GM18868 (cell line): ENCODE data around the gene MGLL.

ENCODE experiments used
- ATAC-seq: cut with Tn5 transposase; IDR thresholded peaks from one replicate; pipeline ENCODE4 v1.9.1; 2021; ENCODE audit warnings: mild to moderate bottlenecking, moderate library complexity; ENCODE audit not compliant: unreplicated experiment

MGLL gene

GRCh38 chr3:127744875-127745274, 77.4 kb downstream of the MGLL start:
- ATAC-seq = no peak

DNA sequence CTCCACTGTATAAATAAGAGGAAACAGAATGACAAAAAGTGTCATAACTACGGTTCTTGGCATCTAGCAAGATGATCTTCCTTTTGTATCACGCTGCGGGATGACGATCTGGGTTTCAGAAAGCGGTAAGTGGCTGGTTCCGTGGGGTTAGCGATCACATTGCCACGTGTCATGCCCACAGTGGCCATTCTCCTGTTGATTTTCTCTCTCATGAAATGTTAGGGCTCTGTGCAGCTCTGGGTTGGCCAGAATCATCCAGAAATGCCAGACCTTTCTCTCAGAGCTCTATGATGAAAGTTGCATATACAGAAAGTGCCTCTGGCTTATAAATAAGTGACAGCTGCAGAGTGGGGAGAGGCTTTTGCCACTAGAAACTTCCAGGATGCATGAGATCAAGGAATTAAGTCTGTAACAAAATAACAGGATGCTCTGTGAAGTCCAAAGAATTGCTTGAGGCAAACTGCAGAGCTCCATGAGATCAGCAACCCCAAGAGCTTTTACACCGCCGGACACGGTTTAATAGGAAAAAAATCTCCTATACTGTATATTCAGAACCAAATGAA, 78.0 kb downstream of the MGLL start:
- ATAC-seq = no peak

DNA sequence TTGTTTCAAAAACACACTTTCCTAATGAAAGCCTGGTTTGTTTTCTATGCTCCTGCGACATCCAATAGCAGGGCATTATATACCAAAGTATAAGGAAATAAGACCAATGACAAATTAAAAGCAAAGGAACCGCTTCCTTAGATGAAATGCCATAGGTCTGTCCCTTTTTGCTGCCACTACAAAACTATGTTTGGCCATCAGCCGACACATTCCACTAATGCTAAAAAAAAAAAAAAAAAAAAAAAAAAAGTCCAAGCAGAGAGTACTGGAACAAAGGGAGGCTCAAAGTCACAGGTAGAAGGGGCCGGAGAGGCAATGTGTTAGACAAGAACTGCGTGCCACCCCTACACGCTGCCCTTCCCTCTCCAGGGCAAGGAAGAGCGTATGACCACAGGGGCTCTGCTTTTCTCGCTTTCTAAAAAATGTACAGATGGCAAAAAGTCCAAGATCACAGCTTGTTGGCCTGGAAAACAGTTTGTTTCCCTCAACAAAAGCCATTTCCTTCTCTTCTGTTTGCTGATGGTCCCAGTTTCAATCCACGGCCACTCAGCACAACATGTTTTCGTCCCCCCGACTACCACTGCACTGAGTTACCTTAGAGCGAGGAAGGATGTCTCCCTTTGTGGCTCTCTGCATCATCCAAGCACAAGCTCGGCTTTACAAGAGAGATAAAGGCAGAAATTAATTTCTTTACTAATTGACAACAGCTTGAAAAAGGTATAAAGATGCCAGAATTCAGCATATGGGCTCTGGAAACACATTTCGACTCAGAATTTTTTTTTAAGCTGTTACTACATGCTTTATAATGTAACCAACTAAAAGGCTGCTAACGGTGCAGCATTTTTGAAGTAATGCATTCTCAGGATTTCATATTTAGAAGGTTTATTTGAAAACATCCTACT, 78.7 kb downstream of the MGLL start:
- no peak for ATAC-seq

- no peak for ATAC-seq
These were observed 79.7 kb downstream of the MGLL start for GRCh38 chr3:127742580-127742979.

DNA sequence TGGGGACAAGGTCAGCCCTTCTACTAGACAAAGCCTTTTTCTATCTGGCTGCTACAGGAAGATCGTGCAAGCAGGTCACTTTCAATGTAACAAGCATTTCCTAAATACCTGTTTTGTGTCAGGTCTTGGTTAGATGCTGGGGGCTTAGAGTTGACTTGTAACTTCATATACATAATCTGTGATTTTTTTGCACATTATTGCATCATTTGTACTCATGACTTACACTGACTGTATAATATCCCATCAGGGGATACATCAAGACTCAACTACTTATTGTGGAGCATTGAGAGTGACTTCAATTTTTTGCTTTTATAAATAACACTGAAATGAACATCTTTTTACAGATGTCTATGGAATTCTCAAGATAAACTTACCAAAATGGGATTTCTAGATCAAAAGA, 80.6 kb downstream of the MGLL start:
- ATAC-seq = no peak

DNA sequence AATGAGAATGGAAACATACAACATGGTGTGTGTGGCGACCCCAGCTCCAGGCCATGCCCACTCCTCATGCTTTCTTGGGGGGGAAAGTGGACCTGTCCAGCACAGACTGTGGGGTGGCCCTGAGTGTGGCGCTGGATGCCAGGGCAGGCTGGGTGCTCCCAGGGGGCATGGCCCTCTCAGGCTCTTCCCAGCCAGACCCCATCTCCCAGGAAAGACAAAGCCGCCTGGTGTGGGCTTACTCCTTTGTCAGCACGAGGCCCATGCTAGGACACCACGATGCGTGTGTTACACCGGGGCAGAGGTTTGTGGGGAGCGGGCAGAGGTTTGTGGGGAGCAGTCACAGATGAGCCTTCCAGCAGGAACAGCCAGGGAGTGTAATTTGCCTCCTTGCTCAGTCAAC, 81.1 kb downstream of the MGLL start:
- ATAC-seq = no peak

DNA sequence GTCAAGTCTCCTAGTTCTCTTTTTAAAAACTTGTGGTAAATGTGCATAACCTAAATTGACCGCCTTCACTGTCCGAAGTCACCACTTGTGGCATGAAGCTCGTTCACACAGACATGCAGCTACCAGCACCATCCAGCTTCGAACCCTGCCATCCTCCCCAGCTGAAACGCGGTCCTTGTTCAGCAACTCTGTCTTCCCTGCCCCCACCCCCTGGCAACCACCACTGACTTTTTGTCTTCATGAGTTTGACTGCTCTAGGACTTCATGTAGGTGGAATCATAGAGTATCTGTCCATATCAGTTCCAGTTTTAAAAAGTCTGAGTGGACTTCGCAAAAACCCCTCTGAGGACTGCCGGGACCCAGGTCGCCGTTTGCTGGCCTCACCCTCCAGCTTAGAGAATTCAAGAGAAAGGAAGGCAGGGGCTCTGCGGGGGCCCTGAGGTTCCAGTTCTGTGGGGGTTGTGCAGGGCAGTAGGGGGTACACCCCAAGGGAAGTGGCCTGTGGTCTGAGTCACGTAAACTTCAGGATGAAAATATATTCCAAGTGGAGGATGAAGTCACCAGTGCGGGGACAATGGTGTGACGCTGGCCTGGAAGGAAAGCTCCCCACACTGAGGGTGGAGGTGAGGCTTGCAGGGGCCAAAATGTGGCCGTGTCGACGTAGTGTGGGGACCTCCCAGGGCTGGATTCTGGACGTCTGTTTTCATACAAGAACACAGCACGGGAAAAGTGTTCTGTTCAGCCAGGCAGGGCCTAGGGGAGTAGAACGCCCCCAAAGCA, 82.0 kb downstream of the MGLL start:
- no peak for ATAC-seq

- ATAC-seq = no peak
These were observed 82.8 kb downstream of the MGLL start for GRCh38 chr3:127739347-127740135.

DNA sequence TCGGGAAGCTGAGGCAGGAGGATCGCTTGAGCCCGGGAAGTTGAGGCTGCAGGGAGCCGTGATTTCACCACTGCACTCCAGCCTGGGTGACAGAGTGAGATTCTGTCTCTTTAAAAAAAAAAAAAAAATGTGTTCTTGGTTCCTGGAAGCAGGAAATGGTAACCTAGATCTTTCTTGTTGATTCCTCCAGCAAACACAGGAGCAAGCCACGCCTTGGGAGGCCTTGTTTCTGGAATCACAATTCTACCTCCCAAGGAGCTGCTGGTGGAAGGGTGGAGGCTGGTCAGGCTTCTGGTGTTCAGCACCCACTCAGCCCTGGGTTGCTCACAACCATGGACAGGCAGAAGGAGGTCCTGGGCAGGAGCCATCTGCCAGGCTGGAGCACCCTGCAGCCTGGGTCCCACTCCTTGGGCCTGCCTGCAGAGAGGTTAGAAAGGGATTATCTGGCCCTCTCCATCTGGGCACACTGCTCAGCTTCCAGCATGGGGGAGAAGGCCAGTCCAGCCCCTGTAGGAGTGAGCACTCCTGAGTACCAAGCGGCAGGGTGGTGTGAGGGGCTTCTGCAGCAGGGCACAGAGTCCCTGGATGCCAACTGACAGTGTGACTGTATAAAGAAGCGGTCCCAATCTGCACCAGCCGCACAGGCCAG, 84.0 kb downstream of the MGLL start:
- no peak for ATAC-seq

- no peak for ATAC-seq
These were observed 85.3 kb downstream of the MGLL start for GRCh38 chr3:127736801-127737539.

DNA sequence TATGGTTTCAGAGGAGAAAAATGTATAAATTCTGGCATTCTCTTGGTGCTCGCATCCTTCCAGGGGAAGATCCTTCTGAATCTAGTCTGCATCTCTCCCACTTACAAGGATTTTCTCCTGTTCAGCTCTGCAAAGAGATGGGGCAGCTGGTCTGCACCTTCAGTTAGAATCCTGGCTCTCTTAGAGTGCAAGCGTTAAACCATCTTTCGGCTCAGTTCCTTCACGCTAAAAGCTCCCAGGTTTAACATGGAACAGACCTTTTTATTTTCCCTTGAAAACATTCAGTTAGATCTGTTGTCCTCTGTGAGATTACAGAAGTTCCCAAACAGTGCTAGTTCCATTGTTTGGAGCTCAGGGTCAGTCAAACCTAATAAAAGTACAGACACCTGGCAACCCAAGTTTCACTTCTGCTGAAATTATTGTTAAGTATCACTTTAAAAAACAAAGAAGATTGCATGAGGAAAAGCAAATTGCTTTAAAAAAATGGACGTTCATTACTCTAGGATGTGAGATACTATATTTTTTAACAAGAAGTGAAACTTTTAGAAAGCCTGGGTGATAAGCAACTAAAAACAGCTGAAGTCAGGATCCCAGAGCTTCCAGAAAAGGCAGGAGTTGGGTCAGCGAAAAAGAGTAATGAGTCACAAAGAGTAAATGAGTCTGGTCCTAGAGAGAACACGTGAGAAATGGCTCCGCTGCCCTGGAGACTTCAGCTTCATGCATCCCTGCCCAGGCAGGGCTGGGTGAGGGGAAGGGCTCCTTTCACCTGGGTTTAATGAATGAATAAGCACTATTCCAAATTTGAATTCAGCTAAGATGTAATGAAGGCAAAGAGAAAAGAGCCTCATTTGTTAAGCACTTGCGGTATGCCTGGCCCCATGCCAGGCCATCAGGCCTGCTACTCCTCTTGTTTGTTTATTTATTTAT, 86.3 kb downstream of the MGLL start:
- peak; percentile 81 for ATAC-seq

GRCh38 chr3:127734754-127735473, 87.4 kb downstream of the MGLL start:
- no peak for ATAC-seq

- no peak for ATAC-seq
These were observed 88.1 kb downstream of the MGLL start for GRCh38 chr3:127734181-127734720.

DNA sequence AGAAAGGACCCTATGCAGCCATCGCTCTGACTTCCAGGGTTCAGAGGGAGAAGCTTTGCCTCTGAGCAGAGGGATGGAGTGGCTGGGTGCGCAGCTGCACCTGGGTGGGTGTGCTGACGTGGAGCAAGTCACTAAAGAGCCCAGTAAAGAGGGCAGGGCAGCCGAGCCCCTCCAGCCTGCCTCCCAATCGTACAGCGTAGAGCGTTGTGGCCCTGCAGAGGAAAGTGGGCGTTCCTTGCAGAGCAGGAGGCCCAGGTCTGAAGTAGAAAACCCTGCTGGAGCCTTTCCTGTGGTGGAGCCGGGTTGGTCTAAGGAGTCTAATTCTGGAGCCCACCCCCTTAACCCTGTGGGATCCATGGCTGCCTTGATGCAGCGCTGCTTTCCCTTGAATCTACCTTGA, 88.5 kb downstream of the MGLL start:
- no peak for ATAC-seq

GRCh38 chr3:127732879-127733350, 89.4 kb downstream of the MGLL start:
- ATAC-seq = no peak

DNA sequence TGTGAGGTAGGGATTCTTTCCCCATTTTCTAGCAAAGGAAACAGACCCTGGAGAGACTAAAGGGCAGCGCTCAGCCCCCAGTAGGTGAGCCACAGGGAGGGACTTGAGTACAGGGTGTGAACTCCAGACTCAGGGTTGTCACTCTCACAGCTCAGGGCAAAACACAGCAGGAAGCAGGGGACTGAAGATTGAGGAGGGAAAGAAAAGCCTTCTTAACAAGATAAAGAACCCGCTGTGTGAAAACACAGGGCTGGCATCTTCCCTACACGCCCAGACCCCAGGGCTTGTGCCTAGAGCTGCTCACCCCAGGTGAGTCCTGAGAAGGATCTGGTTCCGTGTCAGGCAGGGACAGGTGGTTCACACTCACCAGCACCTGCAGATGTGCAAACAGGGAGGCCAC, 90.0 kb downstream of the MGLL start:
- no peak for ATAC-seq

DNA sequence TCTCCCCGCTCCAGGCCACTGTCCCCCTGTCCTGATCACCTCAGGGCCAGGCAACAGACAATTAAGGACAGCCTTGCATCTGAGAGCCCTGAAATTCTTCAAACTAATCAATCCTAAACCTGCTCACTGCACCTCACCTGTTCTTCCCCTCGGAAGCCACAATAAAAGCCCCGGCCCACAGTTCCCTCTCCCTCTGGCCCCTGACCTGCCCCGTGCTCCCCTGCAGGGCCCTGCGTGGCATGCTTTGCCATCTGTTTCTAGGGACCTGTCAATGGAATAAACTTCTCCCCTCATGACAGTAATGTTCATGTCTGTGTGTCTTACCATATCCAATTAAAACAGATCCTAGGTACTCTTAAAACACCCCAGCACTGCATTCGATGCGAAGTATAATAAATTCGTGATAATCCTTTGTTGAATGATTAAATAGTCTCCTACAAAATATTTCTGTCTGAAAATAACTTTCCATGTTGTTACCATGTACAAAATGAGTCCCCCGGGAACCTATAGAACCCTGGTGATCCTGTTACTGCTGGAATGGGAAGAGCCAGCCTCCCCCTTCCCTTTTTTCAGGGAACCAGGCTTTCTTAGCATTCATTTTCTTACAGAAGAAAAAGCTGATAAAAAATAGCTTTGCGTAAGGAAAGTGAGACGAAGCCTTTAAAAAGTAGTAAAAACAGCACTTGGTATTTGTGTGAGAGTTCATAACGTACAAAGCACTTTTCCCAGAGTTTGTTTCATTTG, 90.6 kb downstream of the MGLL start:
- ATAC-seq = no peak
